Mucosa of descending colon (tissue), 3 donors: ENCODE measurements around the gene ADAM12. TPM values are rescaled to one million over a fixed set of nuclear protein-coding genes. Genes with fewer than 3 reads are reported as not detected.

ENCODE experiments used
- ATAC-seq: fragments of 200-7000 bp; cut with Tn5 transposase; one replicate; pipeline ENCODE4 v1.9.1; 2020; ENCODE audit warnings: mild to moderate bottlenecking, moderate library complexity
- DNase-seq, 3 donors: peaks; one replicate each; pipeline ENCODE4 v3.0.0-alpha.2; 2020
- H3K36me3 ChIP-seq: fragments of 200-600 bp; one replicate; pipeline ENCODE4 v1.8.0; 2021; ENCODE audit warnings: low read depth, mild to moderate bottlenecking
- H3K4me1 ChIP-seq: fragments of 200-600 bp; one replicate; pipeline ENCODE4 v1.8.0; 2021; ENCODE audit warnings: low read depth, mild to moderate bottlenecking
- H3K4me3 ChIP-seq: fragments of 200-600 bp; one replicate; pipeline ENCODE4 v1.8.0; 2021; ENCODE audit warnings: mild to moderate bottlenecking
- H3K9me3 ChIP-seq: fragments of 200-600 bp; one replicate; pipeline ENCODE4 v1.8.0; 2021; ENCODE audit warnings: mild to moderate bottlenecking
- intact Hi-C, 2 donors: fragments of 100-400 bp; cut with DNase I in 1 of 2; cut with micrococcal nuclease in 1 of 2; formaldehyde crosslinking; loops; one replicate each; pipeline versions ENCODE4 v1.11.0 to v1.11.1; 2022; cut with DNase I, micrococcal nuclease
- total RNA-seq, 3 donors: library from RNA; stranded (reverse); fragmentation: NEBNext Ultra II Directional in 2 of 3; extraction: Animal tissue kit (Norgen Biotek cat#: 25700) in 2 of 3; gene quantifications; one replicate each; pipeline versions ENCODE4 v1.2.1 to v1.2.4, GENCODE V29; 2021 to 2023
- TF ChIP-seq, protein P1 (sequence below): fragments of 200-600 bp; IDR thresholded peaks from one replicate; pipeline ENCODE4 v1.8.0; 2022; ENCODE audit warnings: antibody characterized with exemption, mild to moderate bottlenecking
- donor health status: DM: no; HTN: no; CAD: no; lungs with moderate emphysema.
- donor health status: DM: no; HTN: no; CAD: no.
- donor health status: DM: no; HTN: yes; CAD: no.

The ADAM12 gene
- total RNA-seq, 3 donors from 2014 or later, result 0.20 to 0.89 (median 0.66) TPM

DNA sequence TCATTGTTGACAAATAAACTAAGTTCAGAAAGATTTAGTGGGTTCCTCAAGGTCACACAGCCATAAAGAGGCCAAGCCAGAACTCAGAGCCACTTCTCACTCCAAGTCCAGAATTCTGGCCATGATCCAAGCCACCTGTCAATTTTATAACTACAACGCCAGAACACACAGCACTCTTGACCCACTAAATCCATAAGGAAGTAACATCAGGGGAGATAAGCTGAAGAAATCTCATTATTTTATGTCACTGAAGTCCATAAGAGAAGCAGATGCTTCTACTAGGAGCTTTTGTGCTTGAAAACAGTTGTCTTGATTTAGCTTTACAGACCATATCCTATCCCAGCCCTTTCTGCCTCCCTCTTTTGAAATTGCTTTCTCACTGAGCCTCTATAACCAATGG, 15.9 kb downstream of the ADAM12 start:
- Histone ChIP-seq H3K4me3 (no peak overlapping the region), H3K9me3 (no peaks in the 10 kb centered on the region), H3K36me3 (no peaks in the 10 kb centered on the region), H3K4me1 (peaks cover 32% of the 10 kb centered on the region)
- DNase-seq, result peak in 1 of 3 donors; percentile 91
- peak; percentile 87 for ATAC-seq
- TF ChIP-seq, protein P1, sequence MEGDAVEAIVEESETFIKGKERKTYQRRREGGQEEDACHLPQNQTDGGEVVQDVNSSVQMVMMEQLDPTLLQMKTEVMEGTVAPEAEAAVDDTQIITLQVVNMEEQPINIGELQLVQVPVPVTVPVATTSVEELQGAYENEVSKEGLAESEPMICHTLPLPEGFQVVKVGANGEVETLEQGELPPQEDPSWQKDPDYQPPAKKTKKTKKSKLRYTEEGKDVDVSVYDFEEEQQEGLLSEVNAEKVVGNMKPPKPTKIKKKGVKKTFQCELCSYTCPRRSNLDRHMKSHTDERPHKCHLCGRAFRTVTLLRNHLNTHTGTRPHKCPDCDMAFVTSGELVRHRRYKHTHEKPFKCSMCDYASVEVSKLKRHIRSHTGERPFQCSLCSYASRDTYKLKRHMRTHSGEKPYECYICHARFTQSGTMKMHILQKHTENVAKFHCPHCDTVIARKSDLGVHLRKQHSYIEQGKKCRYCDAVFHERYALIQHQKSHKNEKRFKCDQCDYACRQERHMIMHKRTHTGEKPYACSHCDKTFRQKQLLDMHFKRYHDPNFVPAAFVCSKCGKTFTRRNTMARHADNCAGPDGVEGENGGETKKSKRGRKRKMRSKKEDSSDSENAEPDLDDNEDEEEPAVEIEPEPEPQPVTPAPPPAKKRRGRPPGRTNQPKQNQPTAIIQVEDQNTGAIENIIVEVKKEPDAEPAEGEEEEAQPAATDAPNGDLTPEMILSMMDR, result no peak
- intact Hi-C loops, result no loop called here

DNA sequence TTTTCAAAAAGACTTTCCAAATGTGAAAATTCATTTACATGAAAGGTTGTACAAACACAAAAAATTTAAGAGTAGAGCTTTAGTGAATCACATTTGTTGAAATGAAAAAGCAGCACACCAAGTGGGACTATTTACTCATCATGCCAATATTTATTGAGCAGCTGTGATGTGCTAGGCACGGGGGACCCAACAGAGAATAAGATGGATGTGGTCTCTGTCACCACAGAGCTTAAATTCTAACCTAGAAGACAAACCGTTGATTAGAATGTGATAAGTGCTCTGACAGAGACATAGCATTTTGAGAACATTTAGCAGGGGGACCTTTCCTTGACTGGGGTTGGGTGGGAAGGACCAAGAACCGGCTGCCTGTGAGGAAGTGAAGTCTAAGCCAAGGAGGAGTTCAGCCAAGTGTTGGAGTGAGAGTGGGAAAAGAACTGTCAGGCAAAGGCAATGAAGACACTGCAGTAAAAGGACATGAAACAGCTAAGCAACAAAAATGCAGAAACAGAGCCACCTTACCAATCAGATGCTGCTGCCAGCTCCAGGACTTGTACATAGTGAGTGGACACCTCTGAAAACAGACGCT, 19.1 kb downstream of the ADAM12 start:
- H3K4me1 ChIP-seq, result peaks cover 24% of the 10 kb centered on the region
- DNase-seq (no peak), ATAC-seq (no peak)
- H3K4me3 ChIP-seq, result no peak overlapping the region
- intact Hi-C loops, result no loop called here
- TF ChIP-seq, protein P1, result no peak
- H3K9me3 ChIP-seq, result no peaks in the 10 kb centered on the region
- no peaks in the 10 kb centered on the region for H3K36me3 ChIP-seq

DNA sequence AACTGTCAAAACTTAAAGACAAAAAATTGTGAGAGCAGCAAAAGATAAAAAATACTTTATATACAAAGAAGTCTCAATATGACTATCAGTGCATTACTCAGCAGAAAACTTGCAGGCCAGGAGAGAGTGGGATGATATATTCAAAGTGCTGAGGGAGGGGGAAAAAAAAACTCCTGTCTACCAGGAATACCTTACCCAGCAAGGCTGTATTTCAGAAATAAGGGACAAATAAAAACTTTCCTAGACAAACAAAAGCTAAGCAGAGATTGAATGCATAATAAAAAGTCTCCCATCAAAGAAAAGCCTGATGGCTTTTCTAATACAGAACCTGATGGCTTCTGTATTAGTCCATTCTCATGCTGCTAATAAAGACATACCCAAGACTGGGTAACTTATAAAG, 31.1 kb downstream of the ADAM12 start:
- Histone ChIP-seq H3K4me1 (no peaks in the 10 kb centered on the region), H3K36me3 (no peaks in the 10 kb centered on the region), H3K4me3 (no peak overlapping the region), H3K9me3 (peaks cover 12% of the 10 kb centered on the region)
- ATAC-seq (no peak), DNase-seq (no peak)
- intact Hi-C loops, result no loop called here
- TF ChIP-seq, protein P1, result no peak

DNA sequence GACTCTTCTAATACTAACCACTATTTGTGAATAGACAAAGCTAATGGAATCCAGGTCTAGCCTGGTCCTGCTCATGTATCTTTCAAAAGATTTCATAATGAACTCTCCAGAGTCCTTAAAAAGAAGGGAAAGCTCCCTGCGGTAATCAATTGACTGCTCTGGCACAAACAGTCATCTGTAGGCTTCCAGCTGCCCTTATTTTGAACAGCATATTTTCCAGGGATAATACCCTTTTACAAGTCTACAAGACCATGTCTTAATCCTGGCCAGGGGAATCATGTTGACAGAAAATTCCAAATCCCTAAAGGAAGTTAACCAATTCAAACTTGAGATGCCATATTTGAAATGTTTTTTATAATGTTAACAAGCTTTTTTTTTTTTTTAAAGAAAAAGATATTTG, 34.6 kb downstream of the ADAM12 start:
- Histone ChIP-seq H3K4me3 (no peak overlapping the region), H3K4me1 (no peaks in the 10 kb centered on the region), H3K9me3 (peaks cover 9% of the 10 kb centered on the region), H3K36me3 (no peaks in the 10 kb centered on the region)
- DNase-seq (no peak), ATAC-seq (no peak)
- intact Hi-C loops, result no loop called here
- TF ChIP-seq, protein P1, result no peak

DNA sequence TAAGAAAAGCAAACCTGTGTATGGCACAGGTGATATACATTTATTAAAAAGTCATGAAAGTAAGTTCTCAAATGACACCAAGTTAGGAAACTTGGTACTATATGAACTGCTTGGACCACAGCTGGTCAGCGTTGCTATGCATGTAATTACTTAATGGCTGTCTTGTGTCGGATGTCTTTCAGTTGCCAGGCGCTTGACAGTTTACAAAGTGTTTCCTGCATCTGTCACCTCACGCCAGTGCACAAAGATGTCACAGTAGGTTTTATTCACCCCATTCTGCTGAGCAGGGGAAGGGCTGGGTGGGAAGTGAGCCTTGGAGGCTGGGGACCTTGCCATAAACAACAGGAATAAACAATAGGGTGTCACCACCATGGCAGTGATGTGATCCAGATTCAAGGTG, 35.8 kb downstream of the ADAM12 start:
- DNase-seq, result no peak
- TF ChIP-seq, protein P1, result no peak
- Histone ChIP-seq H3K9me3 (peaks cover 7% of the 10 kb centered on the region), H3K4me1 (no peaks in the 10 kb centered on the region), H3K4me3 (no peak overlapping the region), H3K36me3 (no peaks in the 10 kb centered on the region)
- no peak for ATAC-seq
- intact Hi-C loops, result no loop called here

DNA sequence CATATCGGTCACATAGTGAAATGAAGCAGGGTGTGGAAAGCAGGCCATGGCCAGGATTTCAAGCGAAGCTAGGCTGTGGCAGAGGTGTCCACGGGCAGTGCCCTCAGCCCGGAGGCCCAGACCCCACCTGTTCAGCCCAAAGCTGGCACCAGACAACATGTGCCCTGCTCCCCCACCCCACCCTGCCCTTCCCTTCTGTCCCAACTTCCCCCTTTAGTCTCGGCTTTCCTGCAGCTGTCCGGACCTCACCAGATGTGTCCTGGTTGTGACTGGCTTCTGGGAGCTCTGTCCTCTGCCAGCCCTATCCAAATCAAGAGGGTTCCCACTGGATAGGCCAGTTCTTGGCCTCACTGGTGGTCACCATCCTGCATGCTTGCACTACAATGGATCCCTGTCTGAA, 37.3 kb downstream of the ADAM12 start:
- intact Hi-C loops, result no loop called here
- TF ChIP-seq, protein P1, result no peak
- no peaks in the 10 kb centered on the region for H3K4me1 ChIP-seq
- H3K4me3 ChIP-seq, result no peak overlapping the region
- no peaks in the 10 kb centered on the region for H3K9me3 ChIP-seq
- DNase-seq, result no peak
- ATAC-seq, result no peak
- H3K36me3 ChIP-seq, result no peaks in the 10 kb centered on the region
